Measurements from ENCODE around the gene ADAM19.

DNA sequence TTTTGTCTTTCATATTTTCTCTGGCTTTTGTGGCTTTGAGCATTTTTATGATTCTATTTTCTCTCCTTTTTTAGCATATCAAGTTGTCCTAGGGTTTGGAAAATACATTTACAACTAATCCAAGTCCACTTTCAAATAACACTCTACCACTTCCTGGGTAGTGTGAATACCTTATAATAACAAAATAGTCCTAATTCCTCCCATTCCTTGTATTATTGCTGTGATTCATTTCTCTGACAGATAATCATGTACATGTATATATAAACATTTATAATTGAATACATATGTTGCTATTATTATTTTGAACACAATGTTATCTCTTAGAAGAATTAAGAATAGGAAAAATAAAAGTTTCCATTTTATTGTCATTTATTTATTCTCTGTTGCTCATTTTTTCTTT is 14.9 kb upstream of the ADAM19 start:
- TF ChIP-seq POLR2AphosphoS5 (IDR thresholded peaks at IDR 0.05; ENCODE audit: borderline replicate concordance, low read depth, low read length), result no peak
- TF ChIP-seq EZH2 (IDR thresholded peaks at IDR 0.05), result no peak
- no peak for TF ChIP-seq FOXP2 (optimal IDR thresholded peaks at IDR 0.05; ENCODE audit: control extremely low read depth, extremely low read length, insufficient read depth)
